Activated CD4-positive, alpha-beta T cell treated with anti-CD3 and anti-CD28 coated beads for 36 hours (primary cell): Measurements from ENCODE around the gene SUPT5H. TPM values are rescaled to one million over a fixed set of nuclear protein-coding genes. Genes with fewer than 3 reads are reported as not detected.

ENCODE experiments used
- ATAC-seq: fragments of 200-7000 bp; cut with Tn5 transposase; one replicate; pipeline ENCODE4 v1.10.0; 2021; ENCODE audit warnings: mild to moderate bottlenecking, moderate library complexity
- CTCF ChIA-PET: fragments of 350-600 bp; sonication (Branson Sonifier 250); formaldehyde crosslinking; loops from one replicate; lab custom pipeline; 2021; ENCODE audit warnings: antibody characterized with exemption; lab: Charles Lee
- POLR2A ChIA-PET: fragments of 350-600 bp; sonication (Branson Sonifier 250); formaldehyde crosslinking; loops from one replicate; lab custom pipeline; 2021; ENCODE audit warnings: antibody characterized with exemption, inconsistent platforms; lab: Charles Lee
- DNase-seq: peaks from one replicate; pipeline ENCODE4 v3.0.0-alpha.2; 2020
- H3K27ac Mint-ChIP-seq: one replicate; pipeline ENCODE4 v1.8.0; 2021; ENCODE audit warnings: mixed read lengths
- H3K27me3 Mint-ChIP-seq: one replicate; pipeline ENCODE4 v1.8.0; 2021; ENCODE audit warnings: mixed read lengths
- H3K36me3 Mint-ChIP-seq: one replicate; pipeline ENCODE4 v1.8.0; 2021; ENCODE audit warnings: low read depth, mixed read lengths
- H3K4me1 Mint-ChIP-seq: one replicate; pipeline ENCODE4 v1.8.0; 2021; ENCODE audit warnings: mixed read lengths
- H3K4me3 Mint-ChIP-seq: one replicate; pipeline ENCODE4 v1.8.0; 2021; ENCODE audit warnings: mild to moderate bottlenecking, moderate library complexity, mixed read lengths
- H3K9me3 Mint-ChIP-seq: one replicate; pipeline ENCODE4 v1.8.0; 2021; ENCODE audit warnings: low read depth, mixed read lengths
- intact Hi-C, 2 experiments: fragments of 100-400 bp; cut with DNase I in 1 of 2; cut with micrococcal nuclease in 1 of 2; formaldehyde crosslinking; loops; one replicate each; pipeline versions ENCODE4 v1.14.2 to v1.15.1; 2022 to 2024; cut with DNase I, micrococcal nuclease
- total RNA-seq, 2 experiments: library from RNA; stranded (reverse); gene quantifications; one replicate each; pipeline ENCODE4 v1.2.3, GENCODE V29; 2021

The SUPT5H gene
- total RNA-seq, 2 experiments from 2014 or later: 157 to 165 TPM

DNA sequence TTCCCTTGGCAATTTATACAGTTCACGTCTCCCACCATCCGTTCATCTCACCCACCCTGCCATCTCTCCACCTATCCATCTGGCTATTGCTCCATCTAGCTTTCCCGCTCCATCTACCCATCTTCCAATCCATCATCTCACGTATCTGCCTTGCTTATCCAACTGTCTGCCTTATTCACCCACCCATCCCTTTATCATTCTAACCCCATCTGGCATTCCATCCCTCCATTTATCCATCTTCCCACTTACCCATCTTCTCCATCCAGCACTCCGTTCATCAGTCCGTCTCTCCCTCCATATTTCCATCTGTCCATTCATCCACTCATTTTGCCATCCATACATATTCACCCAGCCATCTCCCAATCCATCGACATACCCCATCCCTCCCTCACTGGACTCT, 19.6 kb upstream of the SUPT5H start:
- Mint-ChIP-seq H3K4me3 (no peak overlapping the region), H3K4me1 (peaks cover 5% of the 10 kb centered on the region), H3K27ac (no peak overlapping the region), H3K27me3 (no peaks in the 10 kb centered on the region), H3K9me3 (no peaks in the 10 kb centered on the region), H3K36me3 (peaks cover 13% of the 10 kb centered on the region)
- ChIA-PET POLR2A (interaction anchor here (3.1 kb wide), 1 partner anchor 10 kb away, joined by 12 read pairs; the partner anchor contains the start of gene RPS16), CTCF (interaction anchor here (1.1 to 1.3 kb wide), 2 partner anchors 10 to 107 kb away, joined by 3 read pairs; partner anchors contain the start of gene RPS16)
- intact Hi-C loops: no loop called here
- no peak for DNase-seq
- no peak for ATAC-seq

DNA sequence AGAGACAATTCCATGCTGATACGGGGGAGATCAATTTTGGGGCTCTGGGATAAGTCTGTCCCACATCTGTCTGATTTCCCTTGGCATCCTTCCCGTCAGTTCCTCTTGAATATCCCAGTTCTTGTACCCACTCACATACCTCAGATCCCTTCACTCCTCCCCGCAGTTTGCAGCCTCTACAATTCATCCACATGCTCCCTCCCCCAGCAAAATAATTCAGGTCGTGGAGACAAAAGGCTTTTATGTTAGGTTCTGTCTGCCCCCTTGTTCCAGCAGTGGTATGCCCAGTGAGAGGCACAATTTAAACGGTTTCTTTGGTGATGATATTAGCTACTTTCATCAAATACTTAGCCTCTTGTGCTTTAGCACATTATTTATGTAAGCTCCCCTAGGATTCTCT, 19.2 kb upstream of the SUPT5H start:
- H3K36me3 Mint-ChIP-seq: peaks cover 13% of the 10 kb centered on the region
- no peak overlapping the region for H3K4me3 Mint-ChIP-seq
- DNase-seq (no peak), ATAC-seq (no peak)
- peak overlapping the region; percentile 17 for H3K27ac Mint-ChIP-seq
- intact Hi-C loops: no loop called here
- peaks cover 9% of the 10 kb centered on the region for H3K4me1 Mint-ChIP-seq
- ChIA-PET POLR2A (interaction anchor here (3.1 kb wide), 1 partner anchor 9 kb away, joined by 12 read pairs; the partner anchor contains the start of gene RPS16), CTCF (interaction anchor here (0.9 to 1.3 kb wide), 3 partner anchors 9 to 106 kb away, joined by 3 to 7 read pairs (median 3); partner anchors contain the start of gene RPS16)
- H3K27me3 Mint-ChIP-seq: no peaks in the 10 kb centered on the region
- no peaks in the 10 kb centered on the region for H3K9me3 Mint-ChIP-seq

DNA sequence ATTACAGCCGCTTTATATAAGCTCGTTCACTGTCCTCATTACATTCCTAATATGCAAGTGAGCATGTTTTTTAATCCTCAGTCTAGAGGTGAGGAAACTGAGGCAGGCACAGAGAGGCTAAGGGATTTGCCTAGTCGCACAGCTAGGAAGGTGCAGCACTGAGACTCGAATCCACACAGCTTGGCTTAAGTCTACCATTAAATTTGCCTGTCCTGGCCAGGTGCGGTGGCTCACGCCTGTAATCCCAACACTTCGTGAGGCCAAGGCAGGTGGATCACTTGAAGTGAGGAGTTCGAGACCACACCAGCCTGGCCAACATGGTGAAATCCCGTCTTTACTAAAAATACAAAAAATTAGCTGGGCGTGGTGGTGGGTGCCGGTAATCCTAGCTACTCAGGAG, 17.7 kb upstream of the SUPT5H start:
- peaks cover 17% of the 10 kb centered on the region for H3K4me1 Mint-ChIP-seq
- DNase-seq (no peak), ATAC-seq (no peak)
- no peaks in the 10 kb centered on the region for H3K27me3 Mint-ChIP-seq
- no peak overlapping the region for H3K4me3 Mint-ChIP-seq
- ChIA-PET CTCF (interaction anchor here (0.6 to 2.5 kb wide), 9 partner anchors 8 to 305 kb away, joined by 3 to 9 read pairs (median 3); partner anchors contain the start of genes PLEKHG2 and RPS16), POLR2A (interaction anchor here (1.0 to 3.1 kb wide), 5 partner anchors 8 to 93 kb away, joined by 3 to 12 read pairs (median 3); partner anchors contain the start of gene RPS16)
- no peaks in the 10 kb centered on the region for H3K9me3 Mint-ChIP-seq
- peaks cover 11% of the 10 kb centered on the region for H3K36me3 Mint-ChIP-seq
- intact Hi-C loops: no loop called here
- H3K27ac Mint-ChIP-seq: no peak overlapping the region

- Mint-ChIP-seq H3K4me3 (no peak overlapping the region), H3K36me3 (peaks cover 16% of the 10 kb centered on the region), H3K4me1 (peaks cover 25% of the 10 kb centered on the region), H3K9me3 (no peaks in the 10 kb centered on the region), H3K27me3 (no peaks in the 10 kb centered on the region), H3K27ac (no peak overlapping the region)
- DNase-seq (no peak), ATAC-seq (no peak)
- CTCF ChIA-PET: interaction anchor here (1.1 to 2.5 kb wide), 3 partner anchors 16 to 104 kb away, joined by 3 to 9 read pairs (median 3); partner anchors contain the start of gene PLEKHG2
- POLR2A ChIA-PET: interaction anchor here (1.2 to 3.1 kb wide), 4 partner anchors 7 to 27 kb away, joined by 3 to 12 read pairs (median 4); partner anchors contain the start of gene RPS16
- intact Hi-C loops: no loop called here
These were observed 16.9 kb upstream of the SUPT5H start for GRCh38 chr19:39428283-39429112.

DNA sequence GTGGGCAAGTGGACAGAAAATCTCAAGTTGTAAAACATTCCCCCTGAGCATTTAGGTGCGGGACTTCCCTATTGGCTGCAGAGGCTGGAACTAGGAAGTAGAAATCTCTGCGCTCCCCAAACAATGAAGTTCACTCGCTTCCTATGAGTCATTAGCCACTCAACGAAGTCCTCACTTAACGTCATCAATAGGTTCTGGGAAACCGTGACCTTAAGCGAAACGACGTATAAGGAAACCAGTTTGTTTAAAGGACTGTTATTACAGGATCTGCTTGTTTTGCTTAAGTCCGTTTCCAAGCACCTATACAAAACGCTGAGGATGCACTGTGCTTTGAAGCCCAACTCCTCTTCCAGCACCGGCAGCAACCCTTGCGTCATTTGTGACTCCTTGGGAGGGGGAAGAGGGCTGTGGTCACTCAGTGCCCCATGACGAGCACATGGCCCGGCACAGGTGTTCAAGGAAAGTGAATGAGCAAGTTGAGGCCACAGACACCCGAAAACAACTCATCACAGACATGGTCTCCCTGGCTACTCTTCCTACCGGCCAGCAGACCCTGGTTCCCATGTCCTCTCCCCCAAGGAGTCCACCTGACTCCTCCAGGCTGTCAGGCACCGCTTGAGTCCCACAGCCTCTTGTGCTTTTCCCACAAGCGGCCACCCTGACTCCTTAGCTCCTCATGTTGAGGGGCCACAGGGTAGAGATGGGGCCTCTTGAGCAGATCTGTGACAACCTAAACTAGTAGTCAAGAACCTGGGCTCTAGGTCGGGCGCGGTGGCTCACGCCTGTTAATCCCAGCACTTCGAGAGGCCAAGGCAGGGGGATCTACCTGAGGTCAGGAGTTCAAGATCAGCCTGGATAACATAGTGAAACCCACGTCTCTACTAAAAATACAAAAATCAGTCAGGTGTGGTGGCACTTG, 14.4 kb upstream of the SUPT5H start:
- Mint-ChIP-seq H3K27me3 (no peaks in the 10 kb centered on the region), H3K4me3 (peak overlapping the region; percentile 28), H3K9me3 (no peaks in the 10 kb centered on the region), H3K27ac (peak overlapping the region; percentile 89), H3K4me1 (peaks cover 40% of the 10 kb centered on the region), H3K36me3 (peaks cover 36% of the 10 kb centered on the region)
- intact Hi-C loops: loop anchor here (1.0 to 5.0 kb wide), 8 partner anchors 14 to 80 kb away; partner anchors contain the start of genes PLEKHG2 (in 2 of the 2), SUPT5H (in 2 of the 2), MED29 (in 1 of the 2) and PAF1 (in 1 of the 2)
- ATAC-seq (peak; percentile 81), DNase-seq (peak; percentile 86)
- CTCF ChIA-PET: interaction anchor here (0.7 to 1.3 kb wide), 5 partner anchors 10 to 114 kb away, joined by 3 to 4 read pairs (median 3); partner anchors contain the start of genes MED29 and PAF1
- POLR2A ChIA-PET: interaction anchor here (0.5 to 2.6 kb wide), 6 partner anchors 15 to 589 kb away, joined by 3 to 10 read pairs (median 4); partner anchors contain the start of genes SUPT5H and TIMM50

- POLR2A ChIA-PET: interaction anchor here (0.6 to 2.6 kb wide), 4 partner anchors 31 to 581 kb away, joined by 3 to 10 read pairs (median 4); partner anchors contain the start of gene MED29
- DNase-seq: no peak
- no peaks in the 10 kb centered on the region for H3K9me3 Mint-ChIP-seq
- H3K27me3 Mint-ChIP-seq: no peaks in the 10 kb centered on the region
- peaks cover 36% of the 10 kb centered on the region for H3K36me3 Mint-ChIP-seq
- intact Hi-C loops: loop anchor here in 1 of 2 experiments (5.0 kb wide), 1 partner anchor 35 kb away; no protein-coding TSS in a partner anchor
- CTCF ChIA-PET: interaction anchor here (1.1 to 2.9 kb wide), 3 partner anchors 18 to 35 kb away, joined by 3 to 10 read pairs (median 3); partner anchors contain the start of gene PLEKHG2
- H3K27ac Mint-ChIP-seq: peak overlapping the region; percentile 86
- H3K4me1 Mint-ChIP-seq: peaks cover 50% of the 10 kb centered on the region
- ATAC-seq: no peak
- peak overlapping the region; percentile 99 for H3K4me3 Mint-ChIP-seq
These were observed 12.7 kb upstream of the SUPT5H start for GRCh38 chr19:39432677-39433025.

DNA sequence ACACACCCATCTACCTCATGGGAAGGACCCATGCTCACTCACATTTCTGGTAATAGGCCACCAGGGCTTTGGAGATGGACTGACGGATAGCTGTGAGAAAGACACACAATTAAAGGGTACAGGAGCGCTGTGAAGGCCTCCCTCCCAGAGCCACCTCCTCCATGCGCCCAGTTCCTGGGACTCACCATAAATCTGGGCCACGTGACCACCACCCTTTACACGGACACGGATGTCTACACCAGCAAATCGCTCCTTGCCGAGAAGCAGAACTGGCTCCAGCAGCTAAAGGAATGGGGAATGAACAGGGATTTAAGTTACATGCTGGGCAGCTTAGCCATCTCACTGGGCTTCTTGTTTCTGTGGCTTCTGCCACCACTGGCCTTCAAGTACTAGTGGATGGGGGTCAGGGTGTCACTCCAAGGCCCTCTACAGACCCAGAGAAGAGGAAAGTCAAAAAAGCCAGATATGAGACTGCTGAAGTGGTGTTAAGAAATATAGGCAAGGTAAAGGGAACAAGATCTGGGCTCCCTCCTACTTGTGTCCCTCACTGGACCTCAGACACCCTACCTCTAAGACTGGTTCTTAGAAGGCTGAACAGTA, 11.8 kb upstream of the SUPT5H start:
- no peak for ATAC-seq

GRCh38 chr19:39434123-39435076, 11.0 kb upstream of the SUPT5H start:
- CTCF ChIA-PET: interaction anchor here (1.1 to 2.9 kb wide), 8 partner anchors 8 to 43 kb away, joined by 3 to 13 read pairs (median 8); partner anchors contain the start of genes MED29, PAF1, PLEKHG2 and SUPT5H
- Mint-ChIP-seq H3K4me1 (peaks cover 50% of the 10 kb centered on the region), H3K27ac (peak overlapping the region; percentile 86), H3K9me3 (no peaks in the 10 kb centered on the region), H3K4me3 (peak overlapping the region; percentile 99), H3K36me3 (peaks cover 36% of the 10 kb centered on the region), H3K27me3 (no peaks in the 10 kb centered on the region)
- DNase-seq (no peak), ATAC-seq (no peak)
- POLR2A ChIA-PET: interaction anchor here (0.7 to 1.7 kb wide), 10 partner anchors 8 to 109 kb away, joined by 3 to 50 read pairs (median 12); partner anchors contain the start of genes MED29, PAF1, SAMD4B and SUPT5H
- intact Hi-C loops: loop anchor here (1.0 to 5.0 kb wide), 3 partner anchors 22 to 92 kb away; partner anchors contain the start of genes PLEKHG2 (in 1 of the 2) and SAMD4B (in 1 of the 2)

More for the DNA sequence above, 11.8 kb upstream of the SUPT5H start:
- H3K27ac Mint-ChIP-seq: peak overlapping the region; percentile 86
- intact Hi-C loops: loop anchor here in 1 of 2 experiments (5.0 kb wide), 1 partner anchor 36 kb away; no protein-coding TSS in a partner anchor
- peaks cover 50% of the 10 kb centered on the region for H3K4me1 Mint-ChIP-seq
- H3K27me3 Mint-ChIP-seq: no peaks in the 10 kb centered on the region
- H3K4me3 Mint-ChIP-seq: peak overlapping the region; percentile 99
- ChIA-PET POLR2A (interaction anchor here (0.7 to 0.9 kb wide), 2 partner anchors 12 to 22 kb away, joined by 3 to 4 read pairs; partner anchors contain the start of gene SUPT5H), CTCF (interaction anchor here (0.6 to 2.9 kb wide), 3 partner anchors 22 to 101 kb away, joined by 3 to 10 read pairs (median 4); partner anchors contain the start of genes MED29, PAF1 and PLEKHG2)
- H3K9me3 Mint-ChIP-seq: no peaks in the 10 kb centered on the region
- peaks cover 36% of the 10 kb centered on the region for H3K36me3 Mint-ChIP-seq
- no peak for DNase-seq
